ENCODE results near the gene ABHD6. TPM values are rescaled to one million over a fixed set of nuclear protein-coding genes. Genes with fewer than 3 reads are reported as not detected.
A peak's percentile ranks its signal among the peaks of the same experiment; 100 is the strongest.
"Not testable (repeated sequence)": the region's sequence is repeated elsewhere in the genome, so short reads cannot be mapped to it uniquely, and the experiment has no call there.

Gene ABHD6
- total RNA-seq, 1 donor from 2014 or later, result 6.1 TPM

DNA sequence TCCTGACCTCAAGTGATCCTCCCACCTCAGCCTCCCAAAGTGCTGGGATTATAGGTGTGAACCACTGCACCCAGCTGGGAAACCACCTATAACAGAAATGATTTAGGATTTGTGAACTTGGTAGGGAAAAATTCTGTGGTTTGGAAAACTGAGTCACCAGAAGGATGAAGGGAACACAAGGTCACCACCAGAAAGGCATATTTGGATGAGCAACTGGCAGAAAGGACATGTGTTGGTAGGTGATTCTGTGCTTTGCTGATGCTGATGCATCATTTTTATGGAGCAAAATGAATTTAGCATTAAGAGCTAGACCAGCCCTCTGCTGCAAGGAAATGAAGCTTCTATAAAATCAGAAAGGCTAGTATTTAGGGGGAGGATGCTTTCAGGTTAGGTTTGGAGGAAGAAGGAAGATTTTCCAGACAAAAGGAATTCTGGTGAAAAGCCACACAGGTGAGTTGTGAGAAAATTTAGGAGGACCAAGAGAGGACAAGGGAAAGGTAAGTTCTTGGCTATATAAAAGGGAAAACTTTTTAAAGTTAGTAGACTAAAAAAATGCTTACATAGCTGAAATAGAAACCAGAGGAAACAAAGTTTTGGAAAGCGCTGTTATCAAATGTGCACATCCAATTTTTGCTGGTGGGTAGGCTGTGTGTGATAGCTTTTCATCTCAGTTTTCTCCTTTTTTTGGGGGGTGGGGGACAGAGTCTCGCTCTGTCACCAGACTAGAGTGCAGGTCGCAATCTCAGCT, 98.7 kb downstream of the ABHD6 start:
- peaks cover 4% of the 10 kb centered on the region for H3K27me3 Mint-ChIP-seq
- DNase-seq (ENCODE audit: low spot score, unreplicated experiment), result no peak
- H3K36me3 Mint-ChIP-seq (ENCODE audit: insufficient read depth), result peaks cover 6% of the 10 kb centered on the region
- no peak overlapping the region for H3K4me3 Mint-ChIP-seq (ENCODE audit: low read depth)
- TF ChIP-seq, protein P1, sequence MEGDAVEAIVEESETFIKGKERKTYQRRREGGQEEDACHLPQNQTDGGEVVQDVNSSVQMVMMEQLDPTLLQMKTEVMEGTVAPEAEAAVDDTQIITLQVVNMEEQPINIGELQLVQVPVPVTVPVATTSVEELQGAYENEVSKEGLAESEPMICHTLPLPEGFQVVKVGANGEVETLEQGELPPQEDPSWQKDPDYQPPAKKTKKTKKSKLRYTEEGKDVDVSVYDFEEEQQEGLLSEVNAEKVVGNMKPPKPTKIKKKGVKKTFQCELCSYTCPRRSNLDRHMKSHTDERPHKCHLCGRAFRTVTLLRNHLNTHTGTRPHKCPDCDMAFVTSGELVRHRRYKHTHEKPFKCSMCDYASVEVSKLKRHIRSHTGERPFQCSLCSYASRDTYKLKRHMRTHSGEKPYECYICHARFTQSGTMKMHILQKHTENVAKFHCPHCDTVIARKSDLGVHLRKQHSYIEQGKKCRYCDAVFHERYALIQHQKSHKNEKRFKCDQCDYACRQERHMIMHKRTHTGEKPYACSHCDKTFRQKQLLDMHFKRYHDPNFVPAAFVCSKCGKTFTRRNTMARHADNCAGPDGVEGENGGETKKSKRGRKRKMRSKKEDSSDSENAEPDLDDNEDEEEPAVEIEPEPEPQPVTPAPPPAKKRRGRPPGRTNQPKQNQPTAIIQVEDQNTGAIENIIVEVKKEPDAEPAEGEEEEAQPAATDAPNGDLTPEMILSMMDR (IDR thresholded peaks at IDR 0.05; ENCODE audit: unreplicated experiment), result no peak
- no peak overlapping the region for H3K27ac Mint-ChIP-seq
- H3K4me1 Mint-ChIP-seq (ENCODE audit: low read depth), result peaks cover 11% of the 10 kb centered on the region
- no peaks in the 10 kb centered on the region for H3K9me3 Mint-ChIP-seq (ENCODE audit: low read depth)

DNA sequence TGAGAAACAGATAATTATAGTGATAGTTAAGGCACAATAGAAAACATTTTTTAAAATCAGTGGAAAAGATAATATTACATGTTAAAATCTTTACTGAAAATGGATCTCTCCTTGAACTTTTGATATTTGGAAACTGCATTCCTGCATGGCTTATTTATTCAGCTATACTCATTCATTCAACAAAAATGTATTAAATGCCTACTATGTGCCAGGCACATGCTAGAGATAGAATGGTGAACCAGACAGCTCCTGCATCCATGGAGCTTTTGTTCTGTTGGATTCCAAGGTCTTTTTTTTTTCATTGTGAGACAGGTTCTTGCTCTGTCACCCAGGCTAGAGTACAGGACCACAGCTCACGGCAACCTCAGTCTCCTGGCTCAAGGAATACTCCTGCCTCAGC, 99.6 kb downstream of the ABHD6 start:
- peaks cover 6% of the 10 kb centered on the region for H3K36me3 Mint-ChIP-seq (ENCODE audit: insufficient read depth)
- TF ChIP-seq, protein P1 (IDR thresholded peaks at IDR 0.05; ENCODE audit: unreplicated experiment), result no peak
- peaks cover 11% of the 10 kb centered on the region for H3K4me1 Mint-ChIP-seq (ENCODE audit: low read depth)
- no peak overlapping the region for H3K4me3 Mint-ChIP-seq (ENCODE audit: low read depth)
- DNase-seq (ENCODE audit: low spot score, unreplicated experiment), result no peak
- no peak overlapping the region for H3K27ac Mint-ChIP-seq
- no peaks in the 10 kb centered on the region for H3K27me3 Mint-ChIP-seq
- H3K9me3 Mint-ChIP-seq (ENCODE audit: low read depth), result no peaks in the 10 kb centered on the region

DNA sequence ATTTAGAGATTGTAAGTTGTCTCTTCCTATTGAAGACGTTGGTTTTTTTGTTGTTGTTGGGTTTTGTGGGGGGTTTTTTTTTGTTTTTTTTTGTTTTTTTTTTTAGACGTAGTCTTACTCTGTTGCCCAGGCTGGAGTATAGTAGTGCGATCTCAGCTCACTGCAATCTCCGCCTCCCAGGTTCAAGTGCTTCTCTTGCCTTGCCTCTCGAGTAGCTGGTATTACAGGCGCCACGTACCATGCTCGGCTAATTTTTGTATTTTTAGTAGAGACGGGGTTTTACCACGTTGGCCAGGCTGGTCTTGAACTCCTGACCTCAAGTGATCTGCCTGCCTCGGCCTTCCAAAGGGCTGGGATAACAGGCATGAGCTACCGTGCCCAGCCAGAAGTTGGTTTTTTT, 101.6 kb downstream of the ABHD6 start:
- not testable (repeated sequence) for H3K27me3 Mint-ChIP-seq; DNase-seq (ENCODE audit: low spot score, unreplicated experiment); H3K9me3 Mint-ChIP-seq (ENCODE audit: low read depth); H3K4me1 Mint-ChIP-seq (ENCODE audit: low read depth); H3K4me3 Mint-ChIP-seq (ENCODE audit: low read depth); H3K36me3 Mint-ChIP-seq (ENCODE audit: insufficient read depth); H3K27ac Mint-ChIP-seq

DNA sequence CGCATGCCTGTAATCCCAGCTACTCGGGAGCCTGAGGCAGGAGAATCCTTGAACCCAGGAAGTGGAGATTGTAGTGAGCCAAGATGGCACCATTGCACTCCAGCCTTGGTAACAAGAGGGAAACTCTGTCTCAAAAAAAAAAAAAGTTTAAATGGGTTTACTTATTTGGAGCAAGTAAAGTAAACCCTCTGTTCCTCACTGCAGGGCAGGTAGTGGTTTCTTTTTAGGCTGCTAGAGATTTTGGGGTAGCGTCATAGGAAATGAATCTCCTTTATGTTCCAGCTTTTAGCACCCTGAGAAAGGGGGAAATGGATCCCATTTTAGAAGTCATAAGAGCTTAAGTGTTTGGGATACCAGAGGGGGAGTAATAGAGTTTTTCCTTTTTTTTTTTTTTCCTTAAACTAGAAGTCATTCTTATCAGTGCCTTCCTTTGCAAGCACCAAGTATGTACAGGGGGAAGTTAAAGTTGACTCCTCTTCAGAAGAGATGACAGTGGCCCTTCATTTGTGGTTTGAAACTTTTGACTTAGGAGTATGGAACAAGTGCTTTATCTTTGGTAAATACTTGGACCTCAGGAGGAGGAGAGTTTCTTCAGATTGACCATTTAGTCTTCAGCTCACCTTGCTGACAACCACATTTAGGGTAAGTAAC, 103.1 kb downstream of the ABHD6 start:
- H3K27ac Mint-ChIP-seq, result peak overlapping the region; percentile 9
- TF ChIP-seq, protein P1 (IDR thresholded peaks at IDR 0.05; ENCODE audit: unreplicated experiment), result no peak
- DNase-seq (ENCODE audit: low spot score, unreplicated experiment), result no peak
- no peaks in the 10 kb centered on the region for H3K4me1 Mint-ChIP-seq (ENCODE audit: low read depth)
- H3K36me3 Mint-ChIP-seq (ENCODE audit: insufficient read depth), result peaks cover 6% of the 10 kb centered on the region
- H3K9me3 Mint-ChIP-seq (ENCODE audit: low read depth), result no peaks in the 10 kb centered on the region
- no peak overlapping the region for H3K4me3 Mint-ChIP-seq (ENCODE audit: low read depth)
- H3K27me3 Mint-ChIP-seq, result no peaks in the 10 kb centered on the region

DNA sequence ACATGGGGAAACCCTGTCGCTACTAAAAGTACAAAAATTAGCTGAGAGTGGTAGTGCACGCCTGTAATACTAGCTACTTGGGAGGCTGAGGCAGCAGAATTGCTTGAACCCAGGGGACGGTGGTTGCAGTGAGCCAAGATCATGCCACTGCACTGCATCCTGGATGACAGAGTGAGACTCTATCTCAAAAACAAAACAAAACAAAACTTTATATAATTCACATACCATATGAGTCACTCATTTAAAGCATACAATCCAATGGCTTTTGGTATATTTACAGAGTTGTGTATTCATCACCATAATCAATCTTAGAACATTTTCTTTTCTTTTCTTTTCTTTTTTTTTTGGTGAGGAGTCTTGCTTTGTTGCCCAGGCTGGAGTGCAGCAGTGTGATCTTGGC, 103.8 kb downstream of the ABHD6 start:
- Mint-ChIP-seq H3K4me1 (ENCODE audit: low read depth) (no peaks in the 10 kb centered on the region), H3K4me3 (ENCODE audit: low read depth) (no peak overlapping the region), H3K27ac (no peak overlapping the region), H3K9me3 (ENCODE audit: low read depth) (no peaks in the 10 kb centered on the region), H3K27me3 (no peaks in the 10 kb centered on the region), H3K36me3 (ENCODE audit: insufficient read depth) (peaks cover 6% of the 10 kb centered on the region)
- no peak for DNase-seq (ENCODE audit: low spot score, unreplicated experiment)
- TF ChIP-seq, protein P1 (IDR thresholded peaks at IDR 0.05; ENCODE audit: unreplicated experiment), result no peak

DNA sequence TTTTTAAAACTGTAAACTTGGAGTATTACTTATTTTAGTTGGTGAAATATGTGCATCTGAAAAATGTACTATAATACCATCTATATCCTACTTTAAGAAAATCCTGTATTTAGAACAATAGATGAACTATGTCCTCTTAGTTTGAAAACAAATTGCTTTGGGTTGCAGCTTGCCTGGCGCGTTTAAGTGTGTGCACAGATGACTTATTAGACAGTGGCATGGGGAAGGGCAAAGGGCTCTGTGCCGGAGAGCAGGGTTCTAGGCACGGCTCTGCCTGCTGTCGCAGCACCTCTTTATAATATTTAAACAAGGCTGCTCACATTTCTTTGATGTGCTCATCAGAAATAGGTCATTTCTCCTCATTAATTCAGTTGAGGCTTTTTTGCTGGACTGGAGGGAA, 105.1 kb downstream of the ABHD6 start:
- no peak overlapping the region for H3K27ac Mint-ChIP-seq
- no peak for DNase-seq (ENCODE audit: low spot score, unreplicated experiment)
- TF ChIP-seq, protein P1 (IDR thresholded peaks at IDR 0.05; ENCODE audit: unreplicated experiment), result no peak
- H3K27me3 Mint-ChIP-seq, result no peaks in the 10 kb centered on the region
- no peaks in the 10 kb centered on the region for H3K4me1 Mint-ChIP-seq (ENCODE audit: low read depth)
- H3K9me3 Mint-ChIP-seq (ENCODE audit: low read depth), result no peaks in the 10 kb centered on the region
- H3K36me3 Mint-ChIP-seq (ENCODE audit: insufficient read depth), result peaks cover 6% of the 10 kb centered on the region
- no peak overlapping the region for H3K4me3 Mint-ChIP-seq (ENCODE audit: low read depth)

All from progenitor cell of endocrine pancreas (in vitro differentiated cells).